OCI-LY1 (cell line): ENCODE data around the gene ZNF221.

ENCODE experiments used
- H2AFZ ChIP-seq: fragments of 200-600 bp; sonication (generic), shearing (Covaris generic); 2 replicates; pipeline ENCODE4 v1.6.0; 2014; ENCODE audit warnings: antibody characterized with exemption, mild to moderate bottlenecking, low read length
- H3F3A ChIP-seq: fragments of 200-600 bp; sonication (generic), shearing (Covaris generic); 2 replicates; pipeline ENCODE4 v1.6.0; 2014; ENCODE audit warnings: mild to moderate bottlenecking, antibody characterized with exemption, low read length, moderate library complexity; ENCODE audit not compliant: insufficient read depth
- H3K27ac ChIP-seq: fragments of 200-600 bp; sonication (generic); 2 replicates; pipeline ENCODE4 v1.5.1; 2014; ENCODE audit warnings: low read length, mixed run types, mild to moderate bottlenecking, low read depth; ENCODE audit not compliant: poor library complexity, severe bottlenecking
- H3K27me3 ChIP-seq: fragments of 200-600 bp; sonication (generic); 2 replicates; pipeline ENCODE4 v1.6.0; 2014; ENCODE audit warnings: antibody characterized with exemption, mild to moderate bottlenecking, low read length, moderate library complexity; ENCODE audit not compliant: insufficient read depth
- H3K36me3 ChIP-seq: fragments of 200-600 bp; sonication (generic); 2 replicates; pipeline ENCODE4 v1.6.1; 2014; ENCODE audit warnings: mild to moderate bottlenecking, antibody characterized with exemption, low read length, moderate library complexity, mixed read lengths; ENCODE audit not compliant: insufficient read depth
- H3K4me1 ChIP-seq: fragments of 200-600 bp; sonication (generic); 2 replicates; pipeline ENCODE4 v1.5.1; 2014; ENCODE audit warnings: mild to moderate bottlenecking, low read length, moderate library complexity; ENCODE audit not compliant: insufficient read depth, severe bottlenecking
- H3K4me2 ChIP-seq: fragments of 200-600 bp; sonication (generic), shearing (Covaris generic); 2 replicates; pipeline ENCODE4 v1.6.1; 2014; ENCODE audit warnings: low read length
- H3K4me3 ChIP-seq: fragments of 200-600 bp; sonication (generic); 2 replicates; pipeline ENCODE4 v1.5.1; 2014; ENCODE audit warnings: low read length, low read depth, mild to moderate bottlenecking, mixed read lengths; ENCODE audit not compliant: poor library complexity, severe bottlenecking
- H3K79me2 ChIP-seq: fragments of 200-600 bp; shearing (Covaris generic); 2 replicates; pipeline ENCODE4 v1.6.1; 2016; ENCODE audit warnings: mixed run types, low read length, mixed read lengths; ENCODE audit not compliant: insufficient read depth
- H3K9ac ChIP-seq: fragments of 200-600 bp; sonication (generic), shearing (Covaris generic); 2 replicates; pipeline ENCODE4 v1.6.1; 2014; ENCODE audit warnings: mild to moderate bottlenecking, low read length, mixed read lengths
- H3K9me2 ChIP-seq: fragments of 200-600 bp; sonication (generic), shearing (Covaris generic); 2 replicates; pipeline ENCODE4 v1.6.1; 2014; ENCODE audit warnings: low read depth, mild to moderate bottlenecking, low read length, mixed read lengths
- H3K9me3 ChIP-seq: fragments of 200-600 bp; shearing (Covaris generic); 2 replicates; pipeline ENCODE4 v1.6.1; 2014; ENCODE audit warnings: low read length, mixed read lengths
- H4K20me1 ChIP-seq: fragments of 200-600 bp; sonication (generic), shearing (Covaris generic); 2 replicates; pipeline ENCODE4 v1.6.0; 2016; ENCODE audit warnings: mild to moderate bottlenecking, low read length; ENCODE audit not compliant: insufficient read depth
- EZH2 ChIP-seq: fragments of 200-600 bp; sonication (generic), shearing (Covaris generic); IDR thresholded peaks from 2 replicates; pipeline ENCODE4 v1.8.0; 2017; ENCODE audit warnings: borderline replicate concordance, mixed run types, mild to moderate bottlenecking, antibody characterized with exemption, low read length, moderate library complexity, mixed read lengths
- TF ChIP-seq, protein P1 (sequence below): fragments of 200-600 bp; sonication (generic), shearing (Covaris generic); IDR thresholded peaks from 2 replicates; pipeline ENCODE4 v1.5.1; 2017; ENCODE audit warnings: mild to moderate bottlenecking, antibody characterized with exemption, low read length, moderate library complexity, mixed read lengths

ZNF221 gene

GRCh38 chr19:43950834-43951645 lies at the start of gene ZNF221:
Gene ZNF221 (plus strand): TSS chr19:43951228. CDS start chr19:43962727, 11,499 bp downstream.
- peaks cover 5% of the 10 kb centered on the region for H3K4me1 ChIP-seq
- no peaks in the 10 kb centered on the region for H3K79me2 ChIP-seq
- H4K20me1 ChIP-seq = no peaks in the 10 kb centered on the region
- H2AFZ ChIP-seq = peak within 1 kb of the TSS; percentile 75
- no peaks in the 10 kb centered on the region for H3K36me3 ChIP-seq
- H3K4me2 ChIP-seq = peak within 1 kb of the TSS; percentile 67
- peak within 1 kb of the TSS; percentile 52 for H3K4me3 ChIP-seq
- H3K27ac ChIP-seq = no peak within 1 kb of the TSS
- peaks cover 7% of the 10 kb centered on the region for H3K9me3 ChIP-seq
- no peak within 1 kb of the TSS for H3K9ac ChIP-seq
- TF ChIP-seq, protein P1, sequence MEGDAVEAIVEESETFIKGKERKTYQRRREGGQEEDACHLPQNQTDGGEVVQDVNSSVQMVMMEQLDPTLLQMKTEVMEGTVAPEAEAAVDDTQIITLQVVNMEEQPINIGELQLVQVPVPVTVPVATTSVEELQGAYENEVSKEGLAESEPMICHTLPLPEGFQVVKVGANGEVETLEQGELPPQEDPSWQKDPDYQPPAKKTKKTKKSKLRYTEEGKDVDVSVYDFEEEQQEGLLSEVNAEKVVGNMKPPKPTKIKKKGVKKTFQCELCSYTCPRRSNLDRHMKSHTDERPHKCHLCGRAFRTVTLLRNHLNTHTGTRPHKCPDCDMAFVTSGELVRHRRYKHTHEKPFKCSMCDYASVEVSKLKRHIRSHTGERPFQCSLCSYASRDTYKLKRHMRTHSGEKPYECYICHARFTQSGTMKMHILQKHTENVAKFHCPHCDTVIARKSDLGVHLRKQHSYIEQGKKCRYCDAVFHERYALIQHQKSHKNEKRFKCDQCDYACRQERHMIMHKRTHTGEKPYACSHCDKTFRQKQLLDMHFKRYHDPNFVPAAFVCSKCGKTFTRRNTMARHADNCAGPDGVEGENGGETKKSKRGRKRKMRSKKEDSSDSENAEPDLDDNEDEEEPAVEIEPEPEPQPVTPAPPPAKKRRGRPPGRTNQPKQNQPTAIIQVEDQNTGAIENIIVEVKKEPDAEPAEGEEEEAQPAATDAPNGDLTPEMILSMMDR = no peak; the same call in 1 of the 2 replicates
- TF ChIP-seq EZH2 = no peak
- no peaks in the 10 kb centered on the region for H3K9me2 ChIP-seq
- no peaks in the 10 kb centered on the region for H3F3A ChIP-seq
- no peaks in the 10 kb centered on the region for H3K27me3 ChIP-seq

- H3K4me1 ChIP-seq = peaks cover 13% of the 10 kb centered on the region
- TF ChIP-seq, protein P1 = no peak
- no peak for TF ChIP-seq EZH2
- H3F3A ChIP-seq = no peaks in the 10 kb centered on the region
- no peaks in the 10 kb centered on the region for H3K79me2 ChIP-seq
- H3K4me2 ChIP-seq = peak overlapping the region; percentile 74
- peaks cover 12% of the 10 kb centered on the region; the same call in 1 of the 2 replicates for H3K9me3 ChIP-seq
- H3K4me3 ChIP-seq = peak overlapping the region; percentile 66
- H3K27ac ChIP-seq = no peak overlapping the region
- peak overlapping the region; percentile 99 for H2AFZ ChIP-seq
- H4K20me1 ChIP-seq = no peaks in the 10 kb centered on the region
- H3K27me3 ChIP-seq = no peaks in the 10 kb centered on the region
- peaks cover 3% of the 10 kb centered on the region; the same call in 1 of the 2 replicates for H3K36me3 ChIP-seq
- peak overlapping the region; percentile 44; the same call in 1 of the 2 replicates for H3K9ac ChIP-seq
- H3K9me2 ChIP-seq = no peaks in the 10 kb centered on the region
These were observed 49.3 kb upstream of the ZNF221 start for GRCh38 chr19:43901395-43902390.

- H3K4me1 ChIP-seq = peaks cover 13% of the 10 kb centered on the region
- H3K27me3 ChIP-seq = no peaks in the 10 kb centered on the region
- H4K20me1 ChIP-seq = no peaks in the 10 kb centered on the region
- TF ChIP-seq, protein P1 = no peak
- TF ChIP-seq EZH2 = no peak
- H3K4me3 ChIP-seq = no peak overlapping the region
- H2AFZ ChIP-seq = peak overlapping the region; percentile 99; the same call in 1 of the 2 replicates
- H3K36me3 ChIP-seq = peaks cover 3% of the 10 kb centered on the region; the same call in 1 of the 2 replicates
- H3K9ac ChIP-seq = no peak overlapping the region
- H3K9me2 ChIP-seq = no peaks in the 10 kb centered on the region
- H3K9me3 ChIP-seq = peaks cover 12% of the 10 kb centered on the region; the same call in 1 of the 2 replicates
- H3K79me2 ChIP-seq = no peaks in the 10 kb centered on the region
- H3K27ac ChIP-seq = no peak overlapping the region
- H3F3A ChIP-seq = no peaks in the 10 kb centered on the region
- H3K4me2 ChIP-seq = no peak overlapping the region
These were observed 48.6 kb upstream of the ZNF221 start for GRCh38 chr19:43902399-43902798.
